GM18499 (cell line): Measurements from ENCODE around the gene STAT5B.

Experiments
- ATAC-seq: cut with Tn5 transposase; IDR thresholded peaks from one replicate; pipeline ENCODE4 v1.9.1; 2021; ENCODE audit warnings: moderate number of reproducible peaks; ENCODE audit not compliant: insufficient read depth, unreplicated experiment

Gene STAT5B

GRCh38 chr17:42286411-42287221 is 10.4 kb upstream of the STAT5B start:
- ATAC-seq = no peak

GRCh38 chr17:42285346-42286050 is 9.3 kb upstream of the STAT5B start:
- ATAC-seq = no peak

GRCh38 chr17:42284566-42284965 is 8.4 kb upstream of the STAT5B start:
- no peak for ATAC-seq

- no peak for ATAC-seq
These were observed 7.8 kb upstream of the STAT5B start for GRCh38 chr17:42284024-42284369.

GRCh38 chr17:42283241-42284023 is 7.2 kb upstream of the STAT5B start:
- ATAC-seq = no peak

- ATAC-seq = no peak
These were observed 6.4 kb upstream of the STAT5B start for GRCh38 chr17:42282478-42283080.

- no peak for ATAC-seq
These were observed 5.4 kb upstream of the STAT5B start for GRCh38 chr17:42281571-42282096.

GRCh38 chr17:42279776-42280630 is 3.8 kb upstream of the STAT5B start:
- ATAC-seq = no peak

GRCh38 chr17:42277342-42277712 is 1.1 kb upstream of the STAT5B start:
- no peak for ATAC-seq

GRCh38 chr17:42276609-42277341 is 584 bp upstream of the STAT5B start:
- ATAC-seq = no peak

GRCh38 chr17:42275527-42276358 is 448 bp downstream of the STAT5B start:
- ATAC-seq = no peak

- no peak for ATAC-seq
These were observed 1.2 kb downstream of the STAT5B start for GRCh38 chr17:42274812-42275526.

- ATAC-seq = no peak
These were observed 2.0 kb downstream of the STAT5B start for GRCh38 chr17:42274253-42274542.

- ATAC-seq = no peak
These were observed 2.5 kb downstream of the STAT5B start for GRCh38 chr17:42273474-42274252.

- ATAC-seq = no peak
These were observed 3.9 kb downstream of the STAT5B start for GRCh38 chr17:42272162-42272907.

GRCh38 chr17:42271779-42272035 is 4.5 kb downstream of the STAT5B start:
- ATAC-seq = no peak
